ENCODE results near the gene GLIS2.

- TF ChIP-seq, protein P1, sequence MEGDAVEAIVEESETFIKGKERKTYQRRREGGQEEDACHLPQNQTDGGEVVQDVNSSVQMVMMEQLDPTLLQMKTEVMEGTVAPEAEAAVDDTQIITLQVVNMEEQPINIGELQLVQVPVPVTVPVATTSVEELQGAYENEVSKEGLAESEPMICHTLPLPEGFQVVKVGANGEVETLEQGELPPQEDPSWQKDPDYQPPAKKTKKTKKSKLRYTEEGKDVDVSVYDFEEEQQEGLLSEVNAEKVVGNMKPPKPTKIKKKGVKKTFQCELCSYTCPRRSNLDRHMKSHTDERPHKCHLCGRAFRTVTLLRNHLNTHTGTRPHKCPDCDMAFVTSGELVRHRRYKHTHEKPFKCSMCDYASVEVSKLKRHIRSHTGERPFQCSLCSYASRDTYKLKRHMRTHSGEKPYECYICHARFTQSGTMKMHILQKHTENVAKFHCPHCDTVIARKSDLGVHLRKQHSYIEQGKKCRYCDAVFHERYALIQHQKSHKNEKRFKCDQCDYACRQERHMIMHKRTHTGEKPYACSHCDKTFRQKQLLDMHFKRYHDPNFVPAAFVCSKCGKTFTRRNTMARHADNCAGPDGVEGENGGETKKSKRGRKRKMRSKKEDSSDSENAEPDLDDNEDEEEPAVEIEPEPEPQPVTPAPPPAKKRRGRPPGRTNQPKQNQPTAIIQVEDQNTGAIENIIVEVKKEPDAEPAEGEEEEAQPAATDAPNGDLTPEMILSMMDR (conservative IDR thresholded peaks at IDR 0.05; ENCODE audit: low read depth, low read length) = no peak
- TF ChIP-seq POLR2A (IDR thresholded peaks at IDR 0.05; ENCODE audit: low read depth, low read length) (no peak), MAFK (IDR thresholded peaks at IDR 0.05; ENCODE audit: low read depth, low read length) (no peak), RFX5 (IDR thresholded peaks at IDR 0.05; ENCODE audit: low read depth, low read length) (no peak), RCOR1 (IDR thresholded peaks at IDR 0.05; ENCODE audit: insufficient replicate concordance, low read length) (no peak), CEBPB (IDR thresholded peaks at IDR 0.05; ENCODE audit: low read depth, low read length) (no peak), MXI1 (IDR thresholded peaks at IDR 0.05; ENCODE audit: borderline replicate concordance, low read depth, low read length) (no peak), SMC3 (IDR thresholded peaks at IDR 0.05; ENCODE audit: low read depth, low read length) (no peak), ELK1 (IDR thresholded peaks at IDR 0.05; ENCODE audit: borderline replicate concordance, low read depth, low read length) (no peak), CHD1 (IDR thresholded peaks at IDR 0.05; ENCODE audit: low read depth, low read length) (no peak)
Observed at GRCh38 chr16:4352843-4353242, 37.0 kb downstream of the GLIS2 start.

Measured in IMR-90 (cell line).